Right cardiac atrium (tissue), 5 donors: ENCODE results near the gene CDK13. TPM values are rescaled to one million over a fixed set of nuclear protein-coding genes. Genes with fewer than 3 reads are reported as not detected.
"Not testable (repeated sequence)": the region's sequence is repeated elsewhere in the genome, so short reads cannot be mapped to it uniquely, and the experiment has no call there.

ENCODE experiments used
- ATAC-seq, 2 donors: fragments of 200-7000 bp; cut with Tn5 transposase; one replicate each; pipeline versions ENCODE4 v1.8.0 to v1.9.1; 2020; ENCODE audit warnings: moderate library complexity in 2 of 2, mild to moderate bottlenecking in 1 of 2
- DNase-seq, 3 donors: peaks; one replicate each; pipeline ENCODE4 v3.0.0-alpha.2; 2020
- H3K27ac ChIP-seq: one replicate; pipeline ENCODE4 v1.5.1; 2013; ENCODE audit warnings: mild to moderate bottlenecking, low read length, control low read depth, moderate library complexity
- H3K27me3 ChIP-seq: one replicate; pipeline ENCODE4 v1.6.1; 2013; ENCODE audit not compliant: control insufficient read depth, insufficient read depth
- H3K4me1 ChIP-seq: one replicate; pipeline ENCODE4 v1.6.1; 2013; ENCODE audit warnings: low read length; ENCODE audit not compliant: control insufficient read depth, insufficient read depth
- H3K4me3 ChIP-seq: one replicate; pipeline ENCODE4 v1.5.1; 2013; ENCODE audit warnings: low read length, control low read depth
- H3K9me3 ChIP-seq: one replicate; pipeline ENCODE4 v1.6.1; 2013; ENCODE audit warnings: low read length; ENCODE audit not compliant: control insufficient read depth
- WGBS: extraction: QIAGEN DNeasy Blood & Tissue Kit; methylation state at CpG from one replicate; pipeline ENCODE4 v1.1.7; 2013; 5-methylcytosine and 5-hydroxymethylcytosine counted together
- intact Hi-C, 4 donors: fragments of 100-400 bp; cut with DNase I; formaldehyde crosslinking; loops; one replicate each; pipeline versions ENCODE4 v1.11.0 to v1.14.0; 2022 to 2023
- long read RNA-seq, 4 donors: library from polyadenylated mRNA; unstranded; transcript quantifications; one replicate each; pipeline ENCODE4 v2.0.0, GENCODE V29; 2020 to 2021
- polyA plus RNA-seq: library from polyadenylated mRNA; stranded (reverse); fragments of 200-250 nt; gene quantifications from one replicate; pipeline ENCODE4 v1.2.3, GENCODE V29; 2013
- total RNA-seq, 4 donors: library from RNA; stranded (reverse); fragmentation: NEBNext Ultra II Directional; extraction: Animal tissue kit (Norgen Biotek cat#: 25700); gene quantifications; one replicate each; pipeline ENCODE4 v1.2.1, GENCODE V29; 2021
- donor health status: healthy with polysubstance abuse.
- donor health status: DM: no; HTN: yes; CAD: no.
- donor health status: DM: no; HTN: no; CAD: no.
- donor health status: DM: no; HTN: yes; CAD: no; lungs with severe emphysema.
- donor health status: DM: yes; HTN: yes; CAD: no.

Gene CDK13
- total RNA-seq: 10 to 100 TPM; 28.5 to 32.1 (median 30.1) TPM
- polyA plus RNA-seq: 15.7 TPM
- long read RNA-seq, donor 1, full-length matches to known transcripts: 26 of 49 reads
- long read RNA-seq, donor 1, partial matches to known transcripts: 16 of 49 reads
- long read RNA-seq, donor 1, other reads (novel, unspliced or antisense): 7 of 49 reads
- long read RNA-seq, donor 2, full-length matches to known transcripts: 8 of 14 reads
- long read RNA-seq, donor 2, partial matches to known transcripts: 5 of 14 reads
- long read RNA-seq, donor 2, other reads (novel, unspliced or antisense): 1 of 14 reads
- long read RNA-seq, donor 3, full-length matches to known transcripts: 37 of 53 reads
- long read RNA-seq, donor 3, partial matches to known transcripts: 12 of 53 reads
- long read RNA-seq, donor 3, other reads (novel, unspliced or antisense): 4 of 53 reads
- long read RNA-seq, donor 4, full-length matches to known transcripts: 10 of 14 reads
- long read RNA-seq, donor 4, partial matches to known transcripts: 3 of 14 reads
- long read RNA-seq, donor 4, other reads (novel, unspliced or antisense): 1 of 14 reads

DNA sequence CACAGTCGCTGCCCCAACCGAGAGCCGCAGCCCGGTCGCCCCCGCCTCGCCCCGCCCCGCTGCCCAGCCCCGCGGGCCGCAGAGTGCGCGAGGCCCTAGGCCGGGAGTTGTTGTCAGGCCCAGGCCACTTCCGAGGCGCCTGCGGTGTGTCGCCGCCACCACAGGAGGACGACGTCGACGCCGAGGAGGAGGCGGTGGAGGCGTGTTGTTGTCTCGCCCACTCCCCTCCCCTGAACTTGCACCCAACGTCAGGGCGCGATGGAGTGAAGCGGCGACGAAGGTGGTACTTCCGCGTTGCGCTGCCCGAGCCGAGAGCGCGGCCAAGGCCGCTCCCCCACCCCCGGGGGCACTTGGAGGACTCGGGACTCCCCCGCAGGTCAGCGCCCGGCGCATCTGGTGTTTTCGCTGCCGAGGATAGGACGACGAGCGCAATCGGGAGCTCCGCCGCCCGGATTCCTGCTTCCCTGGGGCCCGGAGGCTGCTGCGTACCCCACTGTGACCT, at the start of gene CDK13:
Gene CDK13, plus strand, starts transcription at position 286 of the 502 bp plus-strand sequence. CDS start 386 bp downstream, outside the sequence.
- under 1% methylated on average over 59 of the region's 59 CpGs for WGBS
- intact Hi-C loops: loop anchor here in 2 of 4 donors (5.0 to 10.0 kb wide), 3 partner anchors 102 to 118 kb away; no protein-coding TSS in a partner anchor
- ATAC-seq: peak; percentile 65 to 73

DNA sequence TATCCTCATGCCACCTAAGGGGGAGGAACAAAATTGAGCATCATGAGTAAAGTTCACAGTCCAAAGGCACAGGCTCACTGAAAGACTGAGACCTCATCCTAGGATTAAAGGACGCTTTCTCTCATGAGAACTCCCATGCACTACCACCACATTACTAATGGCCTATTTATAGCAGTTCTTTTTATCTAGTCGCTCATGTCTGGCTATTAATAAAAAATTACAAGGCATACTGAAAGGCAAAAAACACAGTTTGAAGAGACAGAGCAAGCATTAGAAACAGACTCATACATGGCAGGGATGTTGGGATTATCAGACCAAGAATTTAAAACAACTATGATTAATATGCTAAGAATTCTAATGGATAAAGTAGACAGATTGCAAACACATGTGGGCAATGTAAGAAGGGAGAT, 46.0 kb upstream of the CDK13 start:
- no peak for DNase-seq
- H3K27me3 ChIP-seq: no peaks in the 10 kb centered on the region
- ATAC-seq: no peak
- 56% methylated on average over 2 of the region's 2 CpGs for WGBS
- H3K9me3 ChIP-seq: no peaks in the 10 kb centered on the region
- H3K27ac ChIP-seq: no peak overlapping the region
- H3K4me1 ChIP-seq: no peaks in the 10 kb centered on the region
- intact Hi-C loops: no loop called here
- no peak overlapping the region for H3K4me3 ChIP-seq

More for the DNA sequence above, at the start of gene CDK13:
- H3K27ac ChIP-seq: peak within 1 kb of the TSS; percentile 99
- no peaks in the 10 kb centered on the region for H3K9me3 ChIP-seq
- peak within 1 kb of the TSS; percentile 70 for H3K4me3 ChIP-seq
- no peaks in the 10 kb centered on the region for H3K27me3 ChIP-seq
- H3K4me1 ChIP-seq: no peaks in the 10 kb centered on the region
- peak; percentile 82 to 94 (median 91) for DNase-seq

GRCh38 chr7:39908141-39908540, 41.9 kb upstream of the CDK13 start:
- no peaks in the 10 kb centered on the region for H3K27me3 ChIP-seq
- intact Hi-C loops: loop anchor here in 1 of 4 donors (5.0 kb wide), 1 partner anchor 134 kb away; no protein-coding TSS in a partner anchor
- 93% methylated on average over 4 of the region's 4 CpGs for WGBS
- ATAC-seq (no peak), DNase-seq (no peak)
- H3K27ac ChIP-seq: no peak overlapping the region
- H3K4me3 ChIP-seq: no peak overlapping the region
- peaks cover 3% of the 10 kb centered on the region for H3K4me1 ChIP-seq
- no peaks in the 10 kb centered on the region for H3K9me3 ChIP-seq

- ATAC-seq: no peak
- 79% methylated on average over 4 of the region's 4 CpGs for WGBS
- no peak for DNase-seq
- peaks cover 3% of the 10 kb centered on the region for H3K4me1 ChIP-seq
- H3K9me3 ChIP-seq: no peaks in the 10 kb centered on the region
- H3K27me3 ChIP-seq: no peaks in the 10 kb centered on the region
- H3K4me3 ChIP-seq: no peak overlapping the region
- H3K27ac ChIP-seq: no peak overlapping the region
- intact Hi-C loops: loop anchor here in 1 of 4 donors (5.0 kb wide), 1 partner anchor 133 kb away; no protein-coding TSS in a partner anchor
These were observed 41.1 kb upstream of the CDK13 start for GRCh38 chr7:39908973-39909372.

- DNase-seq: no peak
- WGBS: 94% methylated on average over 1 of the region's 1 CpG
- Histone ChIP-seq H3K27me3 (no peaks in the 10 kb centered on the region), H3K27ac (no peak overlapping the region), H3K4me1 (peaks cover 3% of the 10 kb centered on the region), H3K4me3 (no peak overlapping the region), H3K9me3 (no peaks in the 10 kb centered on the region)
- intact Hi-C loops: loop anchor here in 1 of 4 donors (5.0 kb wide), 1 partner anchor 133 kb away; no protein-coding TSS in a partner anchor
- ATAC-seq: no peak
These were observed 40.5 kb upstream of the CDK13 start for GRCh38 chr7:39909526-39909925.

DNA sequence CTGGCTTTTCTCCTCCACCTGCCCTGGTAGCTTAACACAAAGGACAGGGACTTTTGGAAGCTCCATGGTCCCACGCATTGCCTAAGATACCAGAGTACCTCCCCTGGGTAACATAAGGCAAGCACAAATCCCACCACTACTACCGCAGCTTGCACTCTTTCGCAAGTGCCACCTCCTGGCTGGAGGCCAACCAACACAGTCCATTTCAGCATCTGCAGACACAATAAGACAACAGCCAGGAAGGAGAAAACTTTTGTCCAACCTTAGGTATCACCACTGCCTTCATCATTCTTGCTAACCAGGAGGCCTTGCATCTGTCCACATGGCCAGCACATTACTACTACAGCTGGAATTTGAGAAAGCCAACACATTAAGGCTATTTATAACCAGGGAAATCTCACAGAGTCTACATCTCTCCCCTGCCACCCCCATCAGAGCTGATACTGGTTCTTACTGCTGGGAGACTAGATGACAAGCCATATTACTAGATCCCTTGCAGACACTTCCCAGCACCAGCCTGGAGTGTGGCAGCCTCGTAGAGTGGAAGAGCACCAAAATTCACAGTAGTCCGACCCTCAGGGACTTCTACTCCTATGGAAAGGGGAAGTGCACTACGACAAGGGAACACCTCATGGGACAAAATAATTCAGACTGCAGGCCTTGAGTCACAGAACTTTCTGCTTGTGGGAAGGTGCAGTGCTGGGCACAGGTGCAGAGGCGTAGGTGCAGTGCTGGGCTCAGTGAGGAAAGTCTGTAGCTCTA, 39.8 kb upstream of the CDK13 start:
- no peak overlapping the region for H3K27ac ChIP-seq
- DNase-seq: peak in 1 of 3 donors; percentile 61
- no peak overlapping the region for H3K4me3 ChIP-seq
- ATAC-seq: peak; percentile 55 to 65
- no peaks in the 10 kb centered on the region for H3K9me3 ChIP-seq
- no peaks in the 10 kb centered on the region for H3K27me3 ChIP-seq
- 61% methylated on average over 7 of the region's 7 CpGs for WGBS
- intact Hi-C loops: no loop called here
- peaks cover 3% of the 10 kb centered on the region for H3K4me1 ChIP-seq

- 69% methylated on average over 2 of the region's 2 CpGs for WGBS
- Histone ChIP-seq H3K4me1 (peaks cover 3% of the 10 kb centered on the region), H3K27ac (no peak overlapping the region), H3K4me3 (no peak overlapping the region), H3K27me3 (no peaks in the 10 kb centered on the region), H3K9me3 (no peaks in the 10 kb centered on the region)
- DNase-seq (no peak), ATAC-seq (no peak)
- intact Hi-C loops: no loop called here
These were observed 38.9 kb upstream of the CDK13 start for GRCh38 chr7:39911167-39911566.

GRCh38 chr7:39915847-39916246, 34.2 kb upstream of the CDK13 start:
- H3K27ac ChIP-seq: not testable (repeated sequence)
- 87% methylated on average over 8 of the region's 8 CpGs for WGBS

DNA sequence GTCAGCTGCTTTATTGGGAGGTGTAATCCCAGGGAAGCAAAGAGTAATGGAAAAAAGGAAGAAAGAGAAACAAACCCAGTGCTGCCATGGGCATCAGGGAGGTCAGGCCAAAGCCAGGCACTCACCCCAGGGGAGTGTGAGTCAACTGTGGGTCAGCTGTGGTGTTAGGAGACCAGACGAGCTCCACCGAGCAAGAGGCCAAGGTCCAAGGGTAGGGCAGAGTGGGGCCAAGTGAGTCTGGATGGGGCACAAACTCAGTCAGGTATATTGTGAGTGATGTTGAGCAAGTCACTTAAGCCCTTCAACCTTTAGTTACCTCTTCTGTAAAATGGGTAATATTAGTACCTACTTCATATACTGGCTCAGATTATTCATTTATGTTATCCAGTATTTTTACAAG, 30.4 kb upstream of the CDK13 start:
- Histone ChIP-seq H3K27me3 (no peaks in the 10 kb centered on the region), H3K9me3 (no peaks in the 10 kb centered on the region), H3K4me1 (no peaks in the 10 kb centered on the region), H3K27ac (no peak overlapping the region), H3K4me3 (no peak overlapping the region)
- 83% methylated on average over 2 of the region's 2 CpGs for WGBS
- DNase-seq (no peak), ATAC-seq (no peak)
- intact Hi-C loops: no loop called here

More at GRCh38 chr7:39915847-39916246, 34.2 kb upstream of the CDK13 start:
- H3K9me3 ChIP-seq, DNase-seq, ATAC-seq, H3K4me3 ChIP-seq, intact Hi-C loops, H3K4me1 ChIP-seq, H3K27me3 ChIP-seq: not testable (repeated sequence)

DNA sequence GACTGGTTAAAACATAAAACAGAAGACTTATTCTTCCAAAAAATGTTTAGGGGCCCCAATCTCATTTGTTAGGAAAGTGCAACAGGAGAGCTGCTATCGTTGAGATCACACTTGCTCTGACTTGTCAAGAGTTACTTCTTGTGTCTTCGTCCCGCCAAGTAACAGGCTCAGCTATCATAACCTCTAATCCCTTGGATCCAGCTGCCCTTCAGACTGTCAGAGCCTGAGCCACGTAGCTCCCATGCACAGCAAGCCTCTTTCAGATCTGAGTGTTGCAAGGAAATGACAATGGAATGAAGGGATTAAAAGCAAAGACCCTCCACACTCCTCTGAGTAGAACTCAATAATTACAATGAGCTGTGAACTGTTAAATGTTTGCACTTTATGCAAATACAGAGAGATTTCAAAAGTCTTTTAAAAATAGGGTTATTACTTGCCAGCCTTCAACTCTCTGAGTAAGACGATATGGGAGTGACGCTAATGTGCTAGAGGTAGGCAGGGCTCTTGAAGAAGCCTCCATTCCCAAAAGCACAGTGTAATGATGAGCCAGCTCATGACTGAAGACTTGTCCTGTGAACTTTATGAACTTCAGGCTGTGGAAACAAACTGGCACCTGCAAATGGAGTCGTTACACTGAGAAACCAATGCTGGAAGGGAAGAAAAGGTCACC, 28.4 kb upstream of the CDK13 start:
- ATAC-seq: no peak
- WGBS: 52% methylated on average over 7 of the region's 7 CpGs

More for the DNA sequence above, 28.4 kb upstream of the CDK13 start:
- H3K9me3 ChIP-seq: no peaks in the 10 kb centered on the region
- H3K27me3 ChIP-seq: no peaks in the 10 kb centered on the region
- intact Hi-C loops: no loop called here
- no peak overlapping the region for H3K27ac ChIP-seq
- no peaks in the 10 kb centered on the region for H3K4me1 ChIP-seq
- no peak overlapping the region for H3K4me3 ChIP-seq
- no peak for DNase-seq
